ENCODE data around the gene MED12L. TPM values are rescaled to one million over a fixed set of nuclear protein-coding genes. Genes with fewer than 3 reads are reported as not detected.

MED12L gene
- total RNA-seq, 2 experiments from 2014 or later: 12.6 to 32.7 TPM

- ChIA-PET POLR2A (interaction anchor here (1.3 to 1.6 kb wide), 2 partner anchors 21 to 218 kb away, joined by 3 to 5 read pairs; no protein-coding TSS in a partner anchor), CTCF (ENCODE audit: unreplicated experiment) (no interaction called here)
- Histone ChIP-seq H3K36me3 (ENCODE audit: insufficient read depth, low read length) (no peaks in the 10 kb centered on the region), H3K27ac (ENCODE audit: low read depth, low read length, poor library complexity, severe bottlenecking) (no peak overlapping the region), H3K9me3 (ENCODE audit: low read length) (no peaks in the 10 kb centered on the region), H2AFZ (ENCODE audit: low read length) (no peak overlapping the region), H3K79me2 (ENCODE audit: insufficient read depth, low read depth, low read length) (no peaks in the 10 kb centered on the region), H3K4me1 (ENCODE audit: insufficient read depth, low read length, poor library complexity, severe bottlenecking) (peaks cover 12% of the 10 kb centered on the region), H3K4me3 (ENCODE audit: low read depth, low read length, poor library complexity, severe bottlenecking) (no peak overlapping the region), H3K9me2 (ENCODE audit: insufficient read depth, low read length) (no peaks in the 10 kb centered on the region), H4K20me1 (ENCODE audit: insufficient read depth, low read length) (peaks cover 3% of the 10 kb centered on the region; the same call in 1 of the 2 replicates), H3K4me2 (ENCODE audit: low read length) (no peak overlapping the region)
- TF ChIP-seq EZH2phosphoT487 (IDR thresholded peaks at IDR 0.05; ENCODE audit: borderline replicate concordance, low read depth, low read length) (no peak), CTCF (conservative IDR thresholded peaks at IDR 0.05; ENCODE audit: low read length) (no peak)
- no TSS peak for BruUV-seq (replicated peaks)
- DNase-seq (ENCODE audit: low spot score): no peak
- intact Hi-C loops (cut with micrococcal nuclease; ENCODE audit: unreplicated experiment): loop anchor here (2.0 to 10.0 kb wide), 2 partner anchors 357 to 609 kb away; no protein-coding TSS in a partner anchor
These were observed 58.6 kb downstream of the MED12L start for GRCh38 chr3:151144016-151144415.

GRCh38 chr3:151144760-151145159 lies 59.3 kb downstream of the MED12L start:
- CTCF ChIA-PET (ENCODE audit: unreplicated experiment): no interaction called here
- Histone ChIP-seq H3K27ac (ENCODE audit: low read depth, low read length, poor library complexity, severe bottlenecking) (no peak overlapping the region), H3K36me3 (ENCODE audit: insufficient read depth, low read length) (no peaks in the 10 kb centered on the region), H2AFZ (ENCODE audit: low read length) (no peak overlapping the region), H3K4me1 (ENCODE audit: insufficient read depth, low read length, poor library complexity, severe bottlenecking) (peaks cover 12% of the 10 kb centered on the region), H3K9me3 (ENCODE audit: low read length) (no peaks in the 10 kb centered on the region), H3K9me2 (ENCODE audit: insufficient read depth, low read length) (no peaks in the 10 kb centered on the region), H3K4me3 (ENCODE audit: low read depth, low read length, poor library complexity, severe bottlenecking) (no peak overlapping the region), H3K4me2 (ENCODE audit: low read length) (no peak overlapping the region), H4K20me1 (ENCODE audit: insufficient read depth, low read length) (peaks cover 3% of the 10 kb centered on the region; the same call in 1 of the 2 replicates), H3K79me2 (ENCODE audit: insufficient read depth, low read depth, low read length) (no peaks in the 10 kb centered on the region)
- no TSS peak for BruUV-seq (replicated peaks)
- intact Hi-C loops (cut with micrococcal nuclease; ENCODE audit: unreplicated experiment): loop anchor here (2.0 to 10.0 kb wide), 2 partner anchors 358 to 610 kb away; no protein-coding TSS in a partner anchor
- POLR2A ChIA-PET: interaction anchor here (1.3 to 1.6 kb wide), 2 partner anchors 22 to 219 kb away, joined by 3 to 5 read pairs; no protein-coding TSS in a partner anchor
- no peak for DNase-seq (ENCODE audit: low spot score)
- TF ChIP-seq EZH2phosphoT487 (IDR thresholded peaks at IDR 0.05; ENCODE audit: borderline replicate concordance, low read depth, low read length) (no peak), CTCF (conservative IDR thresholded peaks at IDR 0.05; ENCODE audit: low read length) (no peak)

GRCh38 chr3:151145713-151146070 lies 60.2 kb downstream of the MED12L start:
- TF ChIP-seq CTCF (conservative IDR thresholded peaks at IDR 0.05; ENCODE audit: low read length) (no peak), EZH2phosphoT487 (IDR thresholded peaks at IDR 0.05; ENCODE audit: borderline replicate concordance, low read depth, low read length) (no peak)
- DNase-seq (ENCODE audit: low spot score): no peak
- Histone ChIP-seq H3K9me2 (ENCODE audit: insufficient read depth, low read length) (no peaks in the 10 kb centered on the region), H3K4me2 (ENCODE audit: low read length) (peak overlapping the region; percentile 57), H3K36me3 (ENCODE audit: insufficient read depth, low read length) (no peaks in the 10 kb centered on the region), H2AFZ (ENCODE audit: low read length) (peak overlapping the region; percentile 45; the same call in 1 of the 2 replicates), H3K4me1 (ENCODE audit: insufficient read depth, low read length, poor library complexity, severe bottlenecking) (peaks cover 12% of the 10 kb centered on the region), H3K79me2 (ENCODE audit: insufficient read depth, low read depth, low read length) (no peaks in the 10 kb centered on the region), H4K20me1 (ENCODE audit: insufficient read depth, low read length) (peaks cover 3% of the 10 kb centered on the region; the same call in 1 of the 2 replicates), H3K27ac (ENCODE audit: low read depth, low read length, poor library complexity, severe bottlenecking) (no peak overlapping the region), H3K9me3 (ENCODE audit: low read length) (no peaks in the 10 kb centered on the region), H3K4me3 (ENCODE audit: low read depth, low read length, poor library complexity, severe bottlenecking) (peak overlapping the region; percentile 10)
- POLR2A ChIA-PET: interaction anchor here (1.4 to 1.6 kb wide), 2 partner anchors 23 to 60 kb away, joined by 5 read pairs; partner anchors contain the start of gene MED12L
- no TSS peak for BruUV-seq (replicated peaks)
- intact Hi-C loops (cut with micrococcal nuclease; ENCODE audit: unreplicated experiment): loop anchor here (1.0 to 10.0 kb wide), 6 partner anchors 60 to 611 kb away; partner anchors contain the start of gene MED12L
- CTCF ChIA-PET (ENCODE audit: unreplicated experiment): no interaction called here

All from OCI-LY7 (cell line).